Body of pancreas (tissue), 4 donors: ENCODE measurements around the gene PRCC.

ENCODE experiments used
- POLR2A ChIP-seq, 3 donors: fragments of 450-650 bp; IDR thresholded peaks; one replicate each; pipeline ENCODE4 v1.6.1; 2016; ENCODE audit warnings: antibody characterized with exemption in 3 of 3, mild to moderate bottlenecking in 2 of 3
- TF ChIP-seq, protein P1 (sequence below), 7 experiments: fragments of 450-650 bp in 4 of 7; fragments of 200-600 bp in 3 of 7; sonication (generic) in 3 of 7; IDR thresholded peaks; one replicate each; pipeline ENCODE4 v1.5.1; 2016 to 2019; ENCODE audit warnings: antibody characterized with exemption in 7 of 7

DNA sequence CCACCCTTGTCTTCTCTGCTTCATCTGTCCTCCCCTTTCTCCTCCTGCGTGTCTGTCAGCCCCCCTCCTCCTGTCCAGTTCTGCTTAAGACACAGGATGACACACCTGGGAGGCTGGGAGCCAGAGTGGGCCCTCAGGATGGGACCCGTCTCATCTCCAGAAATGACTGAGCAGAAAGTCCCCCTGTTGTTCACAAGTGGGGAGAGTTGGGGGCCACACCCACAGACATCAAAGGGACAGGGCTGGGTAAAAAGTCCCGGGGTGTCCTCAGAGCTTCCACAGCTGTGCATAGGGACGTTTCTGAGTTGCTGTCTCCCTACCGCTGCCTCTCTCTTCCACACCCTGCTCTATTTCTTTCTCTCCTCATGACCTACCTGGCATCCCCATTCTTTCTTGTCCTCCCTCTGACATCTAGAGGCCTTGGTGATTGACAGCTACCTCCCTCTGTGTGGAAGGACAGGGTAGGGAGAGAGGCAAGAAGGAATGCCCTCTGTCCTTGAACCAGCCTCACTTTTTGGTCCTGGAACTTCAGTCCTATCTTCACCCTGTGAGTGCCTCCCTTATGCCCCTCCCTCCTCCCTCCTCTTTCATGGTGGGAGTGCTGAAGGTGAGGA, 68.8 kb downstream of the PRCC start:
- TF ChIP-seq, protein P1, sequence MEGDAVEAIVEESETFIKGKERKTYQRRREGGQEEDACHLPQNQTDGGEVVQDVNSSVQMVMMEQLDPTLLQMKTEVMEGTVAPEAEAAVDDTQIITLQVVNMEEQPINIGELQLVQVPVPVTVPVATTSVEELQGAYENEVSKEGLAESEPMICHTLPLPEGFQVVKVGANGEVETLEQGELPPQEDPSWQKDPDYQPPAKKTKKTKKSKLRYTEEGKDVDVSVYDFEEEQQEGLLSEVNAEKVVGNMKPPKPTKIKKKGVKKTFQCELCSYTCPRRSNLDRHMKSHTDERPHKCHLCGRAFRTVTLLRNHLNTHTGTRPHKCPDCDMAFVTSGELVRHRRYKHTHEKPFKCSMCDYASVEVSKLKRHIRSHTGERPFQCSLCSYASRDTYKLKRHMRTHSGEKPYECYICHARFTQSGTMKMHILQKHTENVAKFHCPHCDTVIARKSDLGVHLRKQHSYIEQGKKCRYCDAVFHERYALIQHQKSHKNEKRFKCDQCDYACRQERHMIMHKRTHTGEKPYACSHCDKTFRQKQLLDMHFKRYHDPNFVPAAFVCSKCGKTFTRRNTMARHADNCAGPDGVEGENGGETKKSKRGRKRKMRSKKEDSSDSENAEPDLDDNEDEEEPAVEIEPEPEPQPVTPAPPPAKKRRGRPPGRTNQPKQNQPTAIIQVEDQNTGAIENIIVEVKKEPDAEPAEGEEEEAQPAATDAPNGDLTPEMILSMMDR (IDR thresholded peaks at IDR 0.05): no peak
- TF ChIP-seq POLR2A (IDR thresholded peaks at IDR 0.05): no peak
